ENCODE data around the gene NKAIN2.

DNA sequence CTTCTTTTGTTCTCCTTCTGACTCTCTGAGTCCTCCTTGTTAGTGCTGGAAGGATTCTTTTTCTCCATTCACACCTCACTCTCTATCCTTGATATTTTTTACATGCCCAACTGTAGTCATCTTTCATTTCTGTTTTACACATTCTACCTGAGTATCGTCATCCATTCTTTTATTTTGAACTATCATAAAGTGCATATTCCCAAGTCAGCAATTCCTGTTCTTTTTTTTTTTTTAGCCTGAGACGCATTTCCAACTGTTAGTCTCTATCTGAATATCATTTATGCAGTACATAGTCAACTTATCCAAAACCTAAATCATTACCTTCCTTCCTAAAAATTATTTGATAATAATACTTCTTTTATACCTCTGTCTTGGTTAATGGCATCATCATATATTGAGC lies 207.5 kb downstream of the NKAIN2 start:
- TF ChIP-seq, protein P1, sequence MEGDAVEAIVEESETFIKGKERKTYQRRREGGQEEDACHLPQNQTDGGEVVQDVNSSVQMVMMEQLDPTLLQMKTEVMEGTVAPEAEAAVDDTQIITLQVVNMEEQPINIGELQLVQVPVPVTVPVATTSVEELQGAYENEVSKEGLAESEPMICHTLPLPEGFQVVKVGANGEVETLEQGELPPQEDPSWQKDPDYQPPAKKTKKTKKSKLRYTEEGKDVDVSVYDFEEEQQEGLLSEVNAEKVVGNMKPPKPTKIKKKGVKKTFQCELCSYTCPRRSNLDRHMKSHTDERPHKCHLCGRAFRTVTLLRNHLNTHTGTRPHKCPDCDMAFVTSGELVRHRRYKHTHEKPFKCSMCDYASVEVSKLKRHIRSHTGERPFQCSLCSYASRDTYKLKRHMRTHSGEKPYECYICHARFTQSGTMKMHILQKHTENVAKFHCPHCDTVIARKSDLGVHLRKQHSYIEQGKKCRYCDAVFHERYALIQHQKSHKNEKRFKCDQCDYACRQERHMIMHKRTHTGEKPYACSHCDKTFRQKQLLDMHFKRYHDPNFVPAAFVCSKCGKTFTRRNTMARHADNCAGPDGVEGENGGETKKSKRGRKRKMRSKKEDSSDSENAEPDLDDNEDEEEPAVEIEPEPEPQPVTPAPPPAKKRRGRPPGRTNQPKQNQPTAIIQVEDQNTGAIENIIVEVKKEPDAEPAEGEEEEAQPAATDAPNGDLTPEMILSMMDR (optimal IDR thresholded peaks at IDR 0.05 in 1 of 3, IDR thresholded peaks at IDR 0.05 in 1 of 3, conservative IDR thresholded peaks at IDR 0.05 in 1 of 3; ENCODE audit: extremely low read depth in 1 of 3, insufficient read depth in 2 of 3, low read length in 3 of 3) = no peak
- no peak for TF ChIP-seq EZH2 (IDR thresholded peaks at IDR 0.05; ENCODE audit: low read length)
